ENCODE results near the gene PAX5.

Gene PAX5

GRCh38 chr9:37005517-37006140 lies 28.4 kb downstream of the PAX5 start:
- H3K4me1 ChIP-seq (ENCODE audit: control insufficient read depth, low read depth, low read length), result no peaks in the 10 kb centered on the region
- peaks cover 70% of the 10 kb centered on the region for H3K27me3 ChIP-seq (ENCODE audit: control insufficient read depth, insufficient read depth, low read length)
- no peaks in the 10 kb centered on the region for H3K36me3 ChIP-seq (ENCODE audit: control insufficient read depth, low read depth, low read length)
- no peak overlapping the region for H3K4me3 ChIP-seq (ENCODE audit: low read length)
- H3K9ac ChIP-seq (ENCODE audit: low read length), result no peak overlapping the region
- H3K27ac ChIP-seq (ENCODE audit: low read length), result no peak overlapping the region
- H3K9me3 ChIP-seq (ENCODE audit: control insufficient read depth, low read depth, low read length), result no peaks in the 10 kb centered on the region

- Histone ChIP-seq H3K4me1 (ENCODE audit: control insufficient read depth, low read depth, low read length) (peaks cover 3% of the 10 kb centered on the region), H3K9me3 (ENCODE audit: control insufficient read depth, low read depth, low read length) (no peaks in the 10 kb centered on the region), H3K27ac (ENCODE audit: low read length) (no peak overlapping the region), H3K27me3 (ENCODE audit: control insufficient read depth, insufficient read depth, low read length) (peaks cover 80% of the 10 kb centered on the region), H3K9ac (ENCODE audit: low read length) (no peak overlapping the region), H3K4me3 (ENCODE audit: low read length) (no peak overlapping the region), H3K36me3 (ENCODE audit: control insufficient read depth, low read depth, low read length) (no peaks in the 10 kb centered on the region)
These were observed 29.6 kb downstream of the PAX5 start for GRCh38 chr9:37004424-37004935.

- Histone ChIP-seq H3K9me3 (ENCODE audit: control insufficient read depth, low read depth, low read length) (no peaks in the 10 kb centered on the region), H3K36me3 (ENCODE audit: control insufficient read depth, low read depth, low read length) (no peaks in the 10 kb centered on the region), H3K4me1 (ENCODE audit: control insufficient read depth, low read depth, low read length) (peaks cover 3% of the 10 kb centered on the region), H3K4me3 (ENCODE audit: low read length) (peak overlapping the region; percentile 61), H3K27me3 (ENCODE audit: control insufficient read depth, insufficient read depth, low read length) (peaks cover 83% of the 10 kb centered on the region), H3K27ac (ENCODE audit: low read length) (no peak overlapping the region), H3K9ac (ENCODE audit: low read length) (no peak overlapping the region)
These were observed 31.5 kb downstream of the PAX5 start for GRCh38 chr9:37002413-37003217.

GRCh38 chr9:37002036-37002412 lies 32.0 kb downstream of the PAX5 start:
- Histone ChIP-seq H3K9ac (ENCODE audit: low read length) (no peak overlapping the region), H3K4me3 (ENCODE audit: low read length) (peak overlapping the region; percentile 61), H3K27me3 (ENCODE audit: control insufficient read depth, insufficient read depth, low read length) (peaks cover 81% of the 10 kb centered on the region), H3K27ac (ENCODE audit: low read length) (no peak overlapping the region), H3K4me1 (ENCODE audit: control insufficient read depth, low read depth, low read length) (peaks cover 3% of the 10 kb centered on the region), H3K9me3 (ENCODE audit: control insufficient read depth, low read depth, low read length) (no peaks in the 10 kb centered on the region), H3K36me3 (ENCODE audit: control insufficient read depth, low read depth, low read length) (no peaks in the 10 kb centered on the region)

- Histone ChIP-seq H3K9me3 (ENCODE audit: control insufficient read depth, low read depth, low read length) (no peaks in the 10 kb centered on the region), H3K4me3 (ENCODE audit: low read length) (no peak overlapping the region), H3K36me3 (ENCODE audit: control insufficient read depth, low read depth, low read length) (no peaks in the 10 kb centered on the region), H3K4me1 (ENCODE audit: control insufficient read depth, low read depth, low read length) (peaks cover 3% of the 10 kb centered on the region), H3K27me3 (ENCODE audit: control insufficient read depth, insufficient read depth, low read length) (peaks cover 82% of the 10 kb centered on the region), H3K27ac (ENCODE audit: low read length) (no peak overlapping the region), H3K9ac (ENCODE audit: low read length) (no peak overlapping the region)
These were observed 32.6 kb downstream of the PAX5 start for GRCh38 chr9:37001459-37001858.

- H3K9ac ChIP-seq (ENCODE audit: low read length), result no peak overlapping the region
- no peak overlapping the region for H3K4me3 ChIP-seq (ENCODE audit: low read length)
- no peaks in the 10 kb centered on the region for H3K36me3 ChIP-seq (ENCODE audit: control insufficient read depth, low read depth, low read length)
- no peak overlapping the region for H3K27ac ChIP-seq (ENCODE audit: low read length)
- no peaks in the 10 kb centered on the region for H3K9me3 ChIP-seq (ENCODE audit: control insufficient read depth, low read depth, low read length)
- H3K27me3 ChIP-seq (ENCODE audit: control insufficient read depth, insufficient read depth, low read length), result peaks cover 70% of the 10 kb centered on the region
- H3K4me1 ChIP-seq (ENCODE audit: control insufficient read depth, low read depth, low read length), result peaks cover 6% of the 10 kb centered on the region
These were observed 34.2 kb downstream of the PAX5 start for GRCh38 chr9:36999728-37000333.

- Histone ChIP-seq H3K9me3 (ENCODE audit: control insufficient read depth, low read depth, low read length) (no peaks in the 10 kb centered on the region), H3K4me3 (ENCODE audit: low read length) (no peak overlapping the region), H3K4me1 (ENCODE audit: control insufficient read depth, low read depth, low read length) (peaks cover 6% of the 10 kb centered on the region), H3K27me3 (ENCODE audit: control insufficient read depth, insufficient read depth, low read length) (peaks cover 51% of the 10 kb centered on the region), H3K9ac (ENCODE audit: low read length) (no peak overlapping the region), H3K36me3 (ENCODE audit: control insufficient read depth, low read depth, low read length) (no peaks in the 10 kb centered on the region), H3K27ac (ENCODE audit: low read length) (no peak overlapping the region)
These were observed 36.7 kb downstream of the PAX5 start for GRCh38 chr9:36997414-36997813.

GRCh38 chr9:36996706-36997086 lies 37.4 kb downstream of the PAX5 start:
- peaks cover 46% of the 10 kb centered on the region for H3K27me3 ChIP-seq (ENCODE audit: control insufficient read depth, insufficient read depth, low read length)
- no peaks in the 10 kb centered on the region for H3K9me3 ChIP-seq (ENCODE audit: control insufficient read depth, low read depth, low read length)
- peaks cover 6% of the 10 kb centered on the region for H3K4me1 ChIP-seq (ENCODE audit: control insufficient read depth, low read depth, low read length)
- no peak overlapping the region for H3K9ac ChIP-seq (ENCODE audit: low read length)
- H3K27ac ChIP-seq (ENCODE audit: low read length), result no peak overlapping the region
- H3K4me3 ChIP-seq (ENCODE audit: low read length), result no peak overlapping the region
- H3K36me3 ChIP-seq (ENCODE audit: control insufficient read depth, low read depth, low read length), result no peaks in the 10 kb centered on the region

GRCh38 chr9:36995927-36996705 lies 38.0 kb downstream of the PAX5 start:
- peaks cover 40% of the 10 kb centered on the region for H3K27me3 ChIP-seq (ENCODE audit: control insufficient read depth, insufficient read depth, low read length)
- H3K36me3 ChIP-seq (ENCODE audit: control insufficient read depth, low read depth, low read length), result no peaks in the 10 kb centered on the region
- peaks cover 6% of the 10 kb centered on the region for H3K4me1 ChIP-seq (ENCODE audit: control insufficient read depth, low read depth, low read length)
- H3K9me3 ChIP-seq (ENCODE audit: control insufficient read depth, low read depth, low read length), result no peaks in the 10 kb centered on the region
- no peak overlapping the region for H3K9ac ChIP-seq (ENCODE audit: low read length)
- H3K27ac ChIP-seq (ENCODE audit: low read length), result no peak overlapping the region
- no peak overlapping the region for H3K4me3 ChIP-seq (ENCODE audit: low read length)

GRCh38 chr9:36993933-36994764 lies 39.9 kb downstream of the PAX5 start:
- no peak overlapping the region for H3K4me3 ChIP-seq (ENCODE audit: low read length)
- H3K9me3 ChIP-seq (ENCODE audit: control insufficient read depth, low read depth, low read length), result no peaks in the 10 kb centered on the region
- no peak overlapping the region for H3K27ac ChIP-seq (ENCODE audit: low read length)
- peaks cover 3% of the 10 kb centered on the region for H3K4me1 ChIP-seq (ENCODE audit: control insufficient read depth, low read depth, low read length)
- no peak overlapping the region for H3K9ac ChIP-seq (ENCODE audit: low read length)
- no peaks in the 10 kb centered on the region for H3K36me3 ChIP-seq (ENCODE audit: control insufficient read depth, low read depth, low read length)
- peaks cover 38% of the 10 kb centered on the region for H3K27me3 ChIP-seq (ENCODE audit: control insufficient read depth, insufficient read depth, low read length)

Measured in iPS-18a (cell line).